ENCODE measurements around the gene C5orf63. TPM values are rescaled to one million over a fixed set of nuclear protein-coding genes. Genes with fewer than 3 reads are reported as not detected.
A peak's percentile ranks its signal among the peaks of the same experiment; 100 is the strongest.
"Not testable (repeated sequence)": the region's sequence is repeated elsewhere in the genome, so short reads cannot be mapped to it uniquely, and the experiment has no call there.

C5orf63 gene
- total RNA-seq, 1 donor from 2014 or later, result 8.2 TPM

GRCh38 chr5:127031863-127032232 lies 41.5 kb downstream of the C5orf63 start:
- DNase-seq (ENCODE audit: low spot score), result no peak

DNA sequence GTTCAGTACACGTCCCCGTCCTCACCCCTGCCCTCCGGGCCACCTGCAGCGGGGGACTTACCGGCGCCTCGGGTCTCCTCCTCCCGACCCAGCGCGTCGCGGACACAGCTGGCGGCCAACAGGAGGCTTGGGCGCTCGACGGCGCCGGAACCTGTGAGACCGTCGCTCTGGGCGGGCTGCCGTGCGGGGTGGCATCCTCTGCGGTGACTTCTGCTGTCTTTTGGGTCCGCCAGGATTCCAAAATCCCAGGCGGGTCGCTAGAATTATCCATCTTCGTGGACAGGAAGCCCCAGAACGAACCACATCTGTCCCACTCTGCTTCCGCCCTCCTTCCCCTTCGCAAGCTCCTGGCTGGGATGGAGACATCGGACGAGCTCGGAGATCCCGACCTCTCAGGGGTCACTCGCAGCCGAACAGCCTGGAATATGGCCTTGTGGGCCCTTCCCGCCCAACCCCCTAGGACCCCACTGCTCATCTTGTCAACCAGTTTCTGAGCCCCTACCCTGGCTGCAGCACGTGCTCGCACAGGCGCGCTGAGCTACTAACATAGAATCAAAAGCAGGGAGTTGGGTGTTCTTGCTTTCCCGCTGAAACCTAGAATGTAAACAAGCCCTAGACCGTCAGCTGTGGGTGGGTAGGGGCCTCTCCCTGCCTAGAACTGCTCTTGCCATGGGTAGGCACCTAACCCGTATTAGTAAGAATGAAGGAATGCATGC lies 42.0 kb downstream of the C5orf63 start:
- DNase-seq (ENCODE audit: low spot score), result no peak

- peak; percentile 96 for DNase-seq (ENCODE audit: low spot score)
Measured at GRCh38 chr5:127030259-127031146, 42.8 kb downstream of the C5orf63 start, which contains the start of gene MARCHF3. Gene MARCHF3 (minus strand): TSS chr5:127030558. CDS start chr5:126918171, 112,387 bp downstream.

- peak; percentile 61 for DNase-seq (ENCODE audit: low spot score)
Measured at GRCh38 chr5:127029581-127030258, 43.6 kb downstream of the C5orf63 start.

DNA sequence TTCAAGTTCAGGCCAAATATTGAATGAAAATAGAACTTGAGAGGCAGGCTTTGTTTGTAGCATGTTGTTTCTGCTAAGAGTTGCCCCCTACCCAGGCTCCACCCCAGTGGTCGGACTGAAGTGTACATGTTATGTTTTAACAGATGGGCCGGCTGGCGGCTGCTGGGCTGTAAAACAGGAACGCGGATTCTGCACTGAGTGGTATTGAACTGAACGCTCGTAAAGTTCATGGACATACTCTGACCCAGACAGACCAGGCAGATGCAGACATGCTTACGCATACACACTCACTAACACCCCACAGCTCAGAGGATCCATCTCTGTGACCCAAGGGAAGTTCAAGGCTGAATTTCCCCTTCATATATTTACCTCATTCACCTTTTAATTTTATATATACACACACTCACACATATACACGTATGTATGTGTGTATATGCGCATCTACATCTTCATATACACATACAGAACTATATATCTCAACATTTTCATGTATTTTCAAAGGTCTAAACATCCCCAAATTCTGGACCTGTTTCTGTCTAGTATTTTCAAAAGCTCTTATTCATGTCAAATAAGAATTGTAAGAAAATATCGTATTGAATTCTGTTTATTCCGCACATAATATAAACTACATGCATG lies 44.4 kb downstream of the C5orf63 start:
- peak; percentile 72 for DNase-seq (ENCODE audit: low spot score)

GRCh38 chr5:127027539-127027938 lies 45.8 kb downstream of the C5orf63 start:
- DNase-seq (ENCODE audit: low spot score), result no peak

DNA sequence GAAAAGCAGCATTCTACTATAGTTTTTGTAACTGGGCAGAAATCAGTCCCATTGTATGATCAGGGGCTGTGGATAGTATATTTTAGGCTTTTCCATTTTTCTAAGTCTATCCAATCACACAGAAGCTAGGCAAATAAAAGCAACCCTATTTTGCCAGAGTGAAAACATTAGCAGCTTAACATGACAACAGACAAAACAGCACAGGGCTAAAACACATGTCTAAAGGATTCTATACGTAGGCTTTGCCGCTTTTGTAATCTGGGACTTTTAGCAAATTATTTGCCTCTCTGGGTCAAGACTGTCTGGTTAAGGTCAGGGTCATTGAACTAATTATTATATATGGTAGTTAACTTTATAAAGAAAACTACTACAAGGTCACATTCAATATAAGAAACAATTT lies 47.1 kb downstream of the C5orf63 start:
- no peak for DNase-seq (ENCODE audit: low spot score)

DNA sequence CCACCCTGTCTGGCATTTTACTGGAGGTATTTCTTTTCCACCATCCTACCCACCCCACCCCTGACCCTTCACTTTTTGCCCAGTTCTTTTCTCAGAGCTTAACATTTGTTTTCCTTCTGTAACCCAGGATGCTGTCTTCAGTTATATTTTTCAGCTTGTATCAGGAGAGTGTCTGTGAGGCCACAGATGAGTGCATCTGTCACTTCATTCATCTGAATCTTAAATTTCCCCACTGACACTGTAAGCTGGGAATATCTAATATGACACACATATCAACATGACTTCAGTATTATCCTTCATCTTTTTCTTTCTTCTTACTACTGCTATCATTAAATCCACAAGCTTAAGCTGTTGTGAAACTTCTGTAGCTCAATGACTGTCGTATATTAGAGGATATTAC lies 47.8 kb downstream of the C5orf63 start:
- peak; percentile 47 for DNase-seq (ENCODE audit: low spot score)

- DNase-seq (ENCODE audit: low spot score), result no peak
Measured at GRCh38 chr5:127024821-127025220, 48.5 kb downstream of the C5orf63 start.

- DNase-seq (ENCODE audit: low spot score), result not testable (repeated sequence)
Measured at GRCh38 chr5:127023552-127024191, 49.6 kb downstream of the C5orf63 start.

GRCh38 chr5:127022846-127023245 lies 50.5 kb downstream of the C5orf63 start:
- DNase-seq (ENCODE audit: low spot score), result no peak

- no peak for DNase-seq (ENCODE audit: low spot score)
Measured at GRCh38 chr5:127019928-127020327, 53.4 kb downstream of the C5orf63 start.

- DNase-seq (ENCODE audit: low spot score), result not testable (repeated sequence)
Measured at GRCh38 chr5:127016722-127017121, 56.6 kb downstream of the C5orf63 start.

- DNase-seq (ENCODE audit: low spot score), result no peak
Measured at GRCh38 chr5:127015716-127016115, 57.6 kb downstream of the C5orf63 start.

GRCh38 chr5:127014573-127014972 lies 58.7 kb downstream of the C5orf63 start:
- no peak for DNase-seq (ENCODE audit: low spot score)

DNA sequence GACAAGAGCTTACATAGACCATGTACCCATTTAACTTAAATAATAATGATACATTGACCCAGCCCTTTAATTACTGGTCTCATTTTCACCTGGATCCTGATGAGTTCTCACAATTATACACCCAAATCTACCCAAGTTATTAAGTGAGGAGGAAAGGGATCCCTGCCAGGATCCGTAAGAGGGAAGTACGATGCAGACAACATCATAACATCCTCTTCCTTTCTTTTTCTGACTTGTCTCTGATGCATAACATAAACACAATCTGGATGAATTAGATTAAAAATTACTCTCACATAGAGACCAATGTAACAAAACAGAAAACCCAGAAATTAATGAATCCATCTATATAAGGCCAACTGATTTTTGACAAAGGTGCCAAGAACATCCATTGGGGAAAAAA lies 59.9 kb downstream of the C5orf63 start:
- DNase-seq (ENCODE audit: low spot score), result no peak

DNA sequence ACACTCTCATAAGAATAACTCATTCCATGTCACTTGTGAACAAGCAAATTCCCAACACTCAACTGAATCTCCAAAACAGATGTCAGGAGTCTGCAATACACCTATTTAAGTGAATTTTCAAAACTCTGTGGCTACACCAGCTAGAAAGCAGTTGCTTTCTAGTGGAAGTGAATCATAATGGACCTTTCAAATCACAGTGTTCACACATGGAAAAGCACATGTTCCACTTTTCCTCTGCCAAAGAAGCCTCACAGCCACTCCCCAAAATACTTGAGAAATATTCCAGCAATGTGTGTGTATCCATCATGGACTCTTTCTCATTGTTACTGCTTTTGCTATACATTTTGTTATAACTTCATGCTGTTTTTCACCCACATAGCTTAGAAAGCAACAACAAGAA lies 60.4 kb downstream of the C5orf63 start:
- DNase-seq (ENCODE audit: low spot score), result no peak

GRCh38 chr5:127011961-127012644 lies 61.2 kb downstream of the C5orf63 start:
- DNase-seq (ENCODE audit: low spot score), result no peak

GRCh38 chr5:127011153-127011552 lies 62.1 kb downstream of the C5orf63 start:
- DNase-seq (ENCODE audit: low spot score), result peak; percentile 96

DNA sequence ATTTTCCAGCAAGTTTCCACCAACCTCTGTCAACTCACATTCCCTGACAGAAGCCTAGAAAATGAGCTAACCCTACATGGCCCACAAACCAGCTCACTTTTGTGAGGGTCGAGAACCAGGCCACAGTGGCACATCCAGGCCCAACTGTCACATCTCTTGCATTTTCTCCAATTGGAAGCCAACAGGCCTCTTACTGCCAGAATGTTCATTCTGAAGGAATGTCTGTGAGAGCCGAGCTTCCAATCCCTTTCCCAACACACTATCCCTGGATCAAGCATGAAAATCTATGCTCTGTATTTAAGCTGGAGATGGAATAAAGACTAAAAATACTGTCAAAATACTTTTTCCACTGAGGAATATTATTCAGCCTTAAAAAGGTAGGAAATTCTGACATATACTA lies 62.9 kb downstream of the C5orf63 start:
- DNase-seq (ENCODE audit: low spot score), result no peak

- DNase-seq (ENCODE audit: low spot score), result no peak
Measured at GRCh38 chr5:127009784-127010183, 63.5 kb downstream of the C5orf63 start.
